Stimulated activated CD8-positive, alpha-beta memory T cell treated with anti-CD3 and anti-CD28 coated beads, Interleukin-12 subunit alpha, Interleukin-12 subunit beta, amount 100 ng/mL, for 4 hours (primary cell): ENCODE results near the gene SNX14.

ENCODE experiments used
- DNase-seq: peaks from one replicate; pipeline ENCODE4 v3.0.0-alpha.2; 2020; ENCODE audit warnings: low read depth

SNX14 gene

GRCh38 chr6:85464260-85464644 is 129.4 kb downstream of the SNX14 start:
- DNase-seq = no peak

GRCh38 chr6:85463621-85464259 is 129.9 kb downstream of the SNX14 start:
- no peak for DNase-seq

GRCh38 chr6:85462673-85463072 is 131.0 kb downstream of the SNX14 start:
- no peak for DNase-seq

- no peak for DNase-seq
These were observed 131.9 kb downstream of the SNX14 start for GRCh38 chr6:85461798-85462170.

- DNase-seq = no peak
These were observed 132.5 kb downstream of the SNX14 start for GRCh38 chr6:85460921-85461797.

GRCh38 chr6:85460154-85460920 is 133.3 kb downstream of the SNX14 start:
- DNase-seq = no peak

- DNase-seq = no peak
These were observed 134.3 kb downstream of the SNX14 start for GRCh38 chr6:85459224-85459901.

GRCh38 chr6:85458782-85459181 is 134.9 kb downstream of the SNX14 start:
- no peak for DNase-seq

- DNase-seq = no peak
These were observed 135.5 kb downstream of the SNX14 start for GRCh38 chr6:85458184-85458583.

GRCh38 chr6:85456782-85457181 is 136.9 kb downstream of the SNX14 start:
- no peak for DNase-seq
